Transverse colon (tissue), 4 donors: ENCODE data around the gene KIF20B. TPM values are rescaled to one million over a fixed set of nuclear protein-coding genes. Genes with fewer than 3 reads are reported as not detected.

Experiments
- DNase-seq: peaks from one replicate; pipeline ENCODE4 v3.0.0-alpha.2; 2019
- H3K27ac ChIP-seq, 4 donors: fragments of 200-600 bp; sonication (generic); 2 replicates each; pipeline ENCODE4 v1.5.1; 2016 to 2018; ENCODE audit warnings: inconsistent platforms in 4 of 4
- H3K27me3 ChIP-seq: fragments of 200-600 bp; sonication (generic); 2 replicates; pipeline ENCODE4 v1.5.1; 2017; ENCODE audit warnings: inconsistent platforms
- H3K36me3 ChIP-seq, 4 donors: fragments of 200-600 bp; sonication (generic); 2 replicates each; pipeline ENCODE4 v1.5.1; 2017 to 2019; ENCODE audit warnings: inconsistent platforms in 4 of 4
- H3K4me1 ChIP-seq, 4 donors: fragments of 200-600 bp; sonication (generic); 2 replicates each; pipeline ENCODE4 v1.5.1; 2017 to 2020; ENCODE audit warnings: inconsistent platforms in 4 of 4
- H3K4me3 ChIP-seq, 4 donors: fragments of 200-600 bp; sonication (generic); 1 replicate in 1 of 4; 2 replicates in 3 of 4; pipeline versions ENCODE4 v1.5.1 to v1.6.1; 2017 to 2019; ENCODE audit warnings: inconsistent platforms in 4 of 4
- H3K9me3 ChIP-seq, 2 donors: fragments of 200-600 bp; sonication (generic); 2 replicates each; pipeline ENCODE4 v1.5.1; 2017 to 2019; ENCODE audit warnings: inconsistent platforms in 2 of 2
- EP300 ChIP-seq: sonication (generic); formaldehyde crosslinking; IDR thresholded peaks from one replicate; pipeline ENCODE4 v1.6.1; 2017; ENCODE audit warnings: antibody characterized with exemption, low read depth
- POLR2A ChIP-seq: fragments of 450-650 bp; IDR thresholded peaks from one replicate; pipeline ENCODE4 v1.6.1; 2016; ENCODE audit warnings: antibody characterized with exemption, mild to moderate bottlenecking, moderate library complexity
- POLR2AphosphoS5 ChIP-seq, 3 donors: sonication (generic); formaldehyde crosslinking; IDR thresholded peaks; one replicate each; pipeline ENCODE4 v1.6.1; 2016; ENCODE audit warnings: antibody characterized with exemption in 3 of 3
- WGBS, 2 donors: methylation state at CpG; one replicate each; pipeline ENCODE4 v1.1.5; 2018; ENCODE audit warnings: low coverage in 1 of 2; 5-methylcytosine and 5-hydroxymethylcytosine counted together
- in situ Hi-C, 4 donors: fragments of 200-750 bp; cut with MboI; loops; one replicate each; pipeline versions ENCODE4 v1.15.0 to v1.15.1; 2017; ENCODE audit warnings: low sequenced_read_pairs in 3 of 4, low pct_ligation_motif_present in 1 of 4, low pct_unique_long_range_greater_than_20kb in 1 of 4
- intact Hi-C: fragments of 100-400 bp; cut with DNase I; formaldehyde crosslinking; loops from one replicate; pipeline ENCODE4 v1.15.1; 2023; ENCODE audit warnings: low total_unique reads
- total RNA-seq, 4 donors: library from RNA; depleted of rRNA; stranded (reverse); fragments of >200 nt; gene quantifications; one replicate each; pipeline ENCODE4 v1.1.0, GENCODE V29; 2016
- TF ChIP-seq, protein P1 (sequence below), 5 experiments: fragments of 200-600 bp in 3 of 5; fragments of 450-650 bp in 2 of 5; sonication (generic) in 3 of 5; IDR thresholded peaks; 1 replicate in 2 of 5; 2 replicates in 3 of 5; pipeline ENCODE4 v1.5.1; 2016 to 2017; ENCODE audit warnings: antibody characterized with exemption in 5 of 5, inconsistent platforms in 3 of 5, mild to moderate bottlenecking in 2 of 5, moderate library complexity in 1 of 5

KIF20B gene
- total RNA-seq, 4 donors from 2014 or later: 0.37 to 3.3 (median 2.5) TPM

DNA sequence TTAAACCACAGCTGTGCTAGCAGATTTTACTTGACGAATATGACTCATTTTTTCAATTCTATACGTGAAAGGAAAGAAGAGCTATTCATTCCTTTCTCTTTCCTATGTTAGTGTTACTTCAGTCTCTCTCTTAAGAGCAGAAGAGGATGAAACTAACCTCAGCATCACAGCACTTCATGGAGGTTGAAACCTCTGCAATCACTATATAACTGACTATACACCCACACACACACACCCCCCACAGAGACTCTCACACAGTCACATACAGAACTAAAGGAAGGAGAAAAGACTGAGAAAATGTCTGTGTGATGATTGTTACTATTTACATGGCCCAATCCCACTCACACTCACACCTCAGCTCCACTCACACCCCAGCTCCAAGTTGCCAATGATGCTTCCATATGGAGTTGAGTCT lies 104.2 kb downstream of the KIF20B start:
- Histone ChIP-seq H3K4me1 (no peaks in the 10 kb centered on the region), H3K36me3 (no peaks in the 10 kb centered on the region), H3K27me3 (no peaks in the 10 kb centered on the region), H3K27ac (no peak overlapping the region), H3K4me3 (no peak overlapping the region), H3K9me3 (no peaks in the 10 kb centered on the region)
- WGBS, 2 donors: 54 to 71% methylated on average over 2 of the region's 2 CpGs
- in situ Hi-C loops (loop anchor here in 1 of 4 donors (25.0 kb wide), 1 partner anchor 1057 kb away; the partner anchor contains the start of genes HTR7 and RPP30), intact Hi-C loops (no loop called here)
- no peak for DNase-seq
- TF ChIP-seq EP300 (no peak), POLR2A (no peak), POLR2AphosphoS5 (IDR thresholded peaks at IDR 0.05) (no peak)
- TF ChIP-seq, protein P1, sequence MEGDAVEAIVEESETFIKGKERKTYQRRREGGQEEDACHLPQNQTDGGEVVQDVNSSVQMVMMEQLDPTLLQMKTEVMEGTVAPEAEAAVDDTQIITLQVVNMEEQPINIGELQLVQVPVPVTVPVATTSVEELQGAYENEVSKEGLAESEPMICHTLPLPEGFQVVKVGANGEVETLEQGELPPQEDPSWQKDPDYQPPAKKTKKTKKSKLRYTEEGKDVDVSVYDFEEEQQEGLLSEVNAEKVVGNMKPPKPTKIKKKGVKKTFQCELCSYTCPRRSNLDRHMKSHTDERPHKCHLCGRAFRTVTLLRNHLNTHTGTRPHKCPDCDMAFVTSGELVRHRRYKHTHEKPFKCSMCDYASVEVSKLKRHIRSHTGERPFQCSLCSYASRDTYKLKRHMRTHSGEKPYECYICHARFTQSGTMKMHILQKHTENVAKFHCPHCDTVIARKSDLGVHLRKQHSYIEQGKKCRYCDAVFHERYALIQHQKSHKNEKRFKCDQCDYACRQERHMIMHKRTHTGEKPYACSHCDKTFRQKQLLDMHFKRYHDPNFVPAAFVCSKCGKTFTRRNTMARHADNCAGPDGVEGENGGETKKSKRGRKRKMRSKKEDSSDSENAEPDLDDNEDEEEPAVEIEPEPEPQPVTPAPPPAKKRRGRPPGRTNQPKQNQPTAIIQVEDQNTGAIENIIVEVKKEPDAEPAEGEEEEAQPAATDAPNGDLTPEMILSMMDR (IDR thresholded peaks at IDR 0.05): no peak

DNA sequence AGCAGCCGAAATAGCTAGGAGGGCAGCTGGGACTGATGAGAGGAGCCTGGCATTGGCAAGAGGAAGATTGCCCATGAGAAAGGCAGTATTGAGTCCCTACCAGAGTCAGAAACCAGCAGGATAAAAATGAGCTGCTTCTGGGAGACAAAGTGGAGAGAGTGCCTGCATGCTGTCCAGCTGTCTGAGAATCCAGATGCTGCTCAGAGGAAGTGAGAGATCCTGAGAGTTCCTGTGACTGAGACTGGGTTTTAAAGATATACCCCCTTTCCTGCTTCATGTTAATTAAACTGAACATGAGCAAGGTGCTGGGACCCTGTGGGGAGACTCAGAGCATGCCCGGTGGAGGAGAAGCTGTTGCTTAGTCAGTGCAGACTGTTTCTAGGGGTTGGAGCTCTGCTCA lies 107.5 kb downstream of the KIF20B start:
- no peak for DNase-seq
- Histone ChIP-seq H3K9me3 (no peaks in the 10 kb centered on the region), H3K4me3 (no peak overlapping the region), H3K4me1 (no peaks in the 10 kb centered on the region), H3K36me3 (no peaks in the 10 kb centered on the region), H3K27ac (no peak overlapping the region), H3K27me3 (no peaks in the 10 kb centered on the region)
- in situ Hi-C loops: loop anchor here in 1 of 4 donors (25.0 kb wide), 1 partner anchor 1053 kb away; the partner anchor contains the start of genes HTR7 and RPP30
- TF ChIP-seq EP300: no peak
- TF ChIP-seq POLR2AphosphoS5 (IDR thresholded peaks at IDR 0.05): no peak
- TF ChIP-seq, protein P1 (IDR thresholded peaks at IDR 0.05): no peak
- TF ChIP-seq POLR2A: no peak
- intact Hi-C loops: no loop called here
- WGBS, 2 donors: 52% methylated on average over 2 of the region's 2 CpGs; no CpG with 5 or more reads in 1 of the 2 donors

DNA sequence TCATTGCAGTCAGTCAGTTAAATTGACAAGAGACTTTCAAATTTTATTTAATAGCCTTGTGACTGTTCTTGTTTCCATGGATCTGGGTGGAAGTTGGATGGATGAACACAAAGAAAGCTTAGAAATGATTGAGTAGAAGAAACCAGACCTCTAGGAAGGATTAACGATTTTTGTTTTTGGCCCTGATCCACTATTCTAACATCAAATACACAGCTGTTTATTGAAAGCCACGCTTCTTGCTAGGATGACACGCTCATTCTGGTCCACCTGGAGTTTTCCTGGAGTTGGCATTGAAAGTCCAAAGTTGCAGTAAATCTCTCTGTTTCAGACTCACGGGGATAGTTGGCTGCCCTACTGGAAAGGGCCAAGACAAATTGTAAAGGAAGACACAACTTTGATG lies 108.4 kb downstream of the KIF20B start:
- Histone ChIP-seq H3K4me3 (no peak overlapping the region), H3K9me3 (no peaks in the 10 kb centered on the region), H3K27ac (no peak overlapping the region), H3K4me1 (no peaks in the 10 kb centered on the region), H3K27me3 (no peaks in the 10 kb centered on the region), H3K36me3 (no peaks in the 10 kb centered on the region)
- intact Hi-C loops: no loop called here
- in situ Hi-C loops: loop anchor here in 1 of 4 donors (25.0 kb wide), 1 partner anchor 1053 kb away; the partner anchor contains the start of genes HTR7 and RPP30
- no peak for DNase-seq
- no peak for TF ChIP-seq POLR2AphosphoS5 (IDR thresholded peaks at IDR 0.05)
- no peak for TF ChIP-seq EP300
- TF ChIP-seq POLR2A: no peak
- TF ChIP-seq, protein P1 (IDR thresholded peaks at IDR 0.05): no peak
- 65 to 87% methylated on average over 4 of the region's 4 CpGs for WGBS, 2 donors

DNA sequence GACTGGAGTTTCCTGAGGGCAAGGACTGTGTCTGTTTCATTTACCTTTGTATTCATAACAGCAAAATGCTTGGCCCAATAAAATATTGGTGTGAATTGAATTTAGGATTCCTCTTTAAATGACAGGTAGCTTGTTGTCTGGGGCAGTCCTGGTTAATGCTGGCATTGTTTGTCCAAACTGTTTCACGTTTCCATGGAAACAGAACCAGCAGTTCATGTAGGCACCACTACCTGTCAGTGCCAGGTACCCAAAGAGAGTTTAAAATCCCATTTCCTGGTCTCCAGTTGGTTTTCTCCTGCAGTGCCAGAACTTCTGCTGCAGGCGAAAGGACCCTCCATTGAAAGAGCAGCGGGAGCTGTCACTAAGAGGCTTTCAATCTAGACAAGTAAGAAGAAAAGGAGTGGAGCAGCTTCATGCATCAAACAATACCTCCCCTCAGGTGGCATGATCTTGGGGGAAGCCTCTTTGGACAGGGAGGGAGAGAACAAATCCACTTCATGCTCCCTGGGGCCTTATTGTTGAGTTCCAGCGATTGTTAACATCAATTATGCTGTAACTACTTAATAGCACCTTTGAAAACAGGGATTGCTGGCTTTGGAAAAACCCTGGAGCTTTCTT lies 109.6 kb downstream of the KIF20B start:
- H3K4me3 ChIP-seq: no peak overlapping the region
- intact Hi-C loops: no loop called here
- in situ Hi-C loops: loop anchor here in 1 of 4 donors (25.0 kb wide), 1 partner anchor 1051 kb away; the partner anchor contains the start of genes HTR7 and RPP30

More for the DNA sequence above, 109.6 kb downstream of the KIF20B start:
- H3K27me3 ChIP-seq: no peaks in the 10 kb centered on the region
- H3K27ac ChIP-seq: no peak overlapping the region
- H3K4me1 ChIP-seq: no peaks in the 10 kb centered on the region
- no peaks in the 10 kb centered on the region for H3K9me3 ChIP-seq
- no peaks in the 10 kb centered on the region for H3K36me3 ChIP-seq
- DNase-seq: no peak
- 67 to 84% methylated on average over 2 to 4 of the region's 4 CpGs for WGBS, 2 donors
- no peak for TF ChIP-seq POLR2AphosphoS5 (IDR thresholded peaks at IDR 0.05)
- TF ChIP-seq EP300: no peak
- no peak for TF ChIP-seq POLR2A
- TF ChIP-seq, protein P1 (IDR thresholded peaks at IDR 0.05): no peak
